ENCODE results near the gene HEPHL1.
A peak's percentile ranks its signal among the peaks of the same experiment; 100 is the strongest.
"Not testable (repeated sequence)": the region's sequence is repeated elsewhere in the genome, so short reads cannot be mapped to it uniquely, and the experiment has no call there.

Gene HEPHL1, protein sequence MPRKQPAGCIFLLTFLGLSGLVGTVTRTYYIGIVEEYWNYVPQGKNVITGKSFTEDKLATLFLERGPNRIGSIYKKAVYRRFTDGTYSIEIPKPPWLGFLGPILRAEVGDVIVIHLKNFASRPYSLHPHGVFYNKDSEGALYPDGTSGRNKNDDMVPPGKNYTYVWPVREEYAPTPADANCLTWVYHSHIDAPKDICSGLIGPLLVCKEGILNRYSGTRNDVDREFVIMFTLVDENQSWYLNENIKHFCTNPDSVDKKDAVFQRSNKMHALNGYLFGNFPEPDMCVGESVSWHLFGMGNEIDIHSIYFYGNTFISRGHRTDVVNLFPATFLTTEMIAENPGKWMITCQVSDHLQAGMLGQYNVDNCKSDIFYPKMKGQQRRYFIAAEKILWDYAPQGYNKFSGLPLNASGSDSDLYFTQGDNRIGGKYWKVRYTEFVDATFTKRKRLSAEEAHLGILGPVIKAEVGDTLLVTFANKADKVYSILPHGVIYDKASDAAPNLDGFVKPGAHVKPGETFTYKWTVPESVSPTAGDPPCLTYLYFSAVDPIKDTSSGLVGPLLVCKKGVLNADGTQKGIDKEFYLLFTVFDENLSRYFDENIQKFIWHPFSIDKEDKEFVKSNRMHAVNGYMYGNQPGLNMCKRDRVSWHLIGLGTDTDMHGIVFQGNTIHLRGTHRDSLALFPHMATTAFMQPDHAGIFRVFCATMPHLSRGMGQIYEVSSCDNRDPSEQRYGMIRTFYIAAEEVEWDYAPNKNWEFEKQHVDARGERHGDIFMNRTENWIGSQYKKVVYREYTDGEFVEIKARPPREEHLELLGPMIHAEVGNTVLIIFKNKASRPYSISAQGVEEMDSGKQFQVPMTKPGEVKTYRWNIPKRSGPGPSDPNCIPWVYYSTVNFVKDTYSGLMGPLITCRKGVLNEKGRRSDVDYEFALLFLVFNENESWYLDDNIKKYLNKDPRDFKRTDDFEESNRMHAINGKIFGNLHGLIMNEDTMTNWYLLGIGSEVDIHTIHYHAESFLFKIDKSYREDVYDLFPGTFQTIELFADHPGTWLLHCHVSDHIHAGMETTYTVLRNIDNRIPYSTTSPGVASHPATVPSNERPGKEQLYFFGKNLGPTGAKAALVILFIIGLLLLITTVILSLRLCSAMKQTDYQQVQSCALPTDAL

DNA sequence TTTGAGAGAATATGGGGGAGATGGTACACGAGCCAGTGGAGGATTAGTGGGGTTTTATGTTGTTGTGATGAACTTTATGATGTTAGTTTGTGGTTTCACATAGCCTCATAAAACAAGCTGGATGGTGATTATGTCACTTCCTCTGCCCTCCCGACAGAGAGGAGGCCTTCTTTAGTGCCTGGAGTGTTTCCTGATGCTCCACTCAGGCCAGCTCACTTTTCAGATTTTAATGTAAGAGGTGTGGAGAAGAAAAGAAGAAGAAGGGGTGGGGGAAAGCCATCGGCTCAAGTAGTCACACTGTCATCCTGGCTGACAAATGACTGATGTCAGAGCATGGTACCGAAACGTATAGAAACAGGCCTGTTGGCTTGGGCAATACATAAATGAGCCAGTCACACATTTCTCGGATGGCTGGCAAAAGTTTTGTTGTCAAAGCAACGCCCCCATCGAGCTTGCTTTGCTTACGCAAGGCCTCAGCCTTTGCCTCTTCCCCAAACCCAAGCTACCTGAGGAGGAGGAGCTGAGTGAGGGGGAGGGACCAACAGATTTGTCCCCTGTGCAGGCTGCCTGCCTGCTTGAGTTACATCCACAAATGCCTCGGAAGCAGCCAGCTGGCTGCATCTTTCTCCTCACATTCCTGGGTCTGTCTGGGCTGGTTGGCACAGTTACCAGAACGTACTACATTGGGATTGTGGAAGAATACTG, at the start of gene HEPHL1:
Gene HEPHL1, plus strand, starts transcription at position 578 of the 705 bp plus-strand sequence. Its CDS starts 15 bp downstream, at position 593.
- no peak for DNase-seq (ENCODE audit: low read depth)

- DNase-seq (ENCODE audit: low read depth), result no peak
Measured at GRCh38 chr11:93972790-93973189, 48.4 kb upstream of the HEPHL1 start.

DNA sequence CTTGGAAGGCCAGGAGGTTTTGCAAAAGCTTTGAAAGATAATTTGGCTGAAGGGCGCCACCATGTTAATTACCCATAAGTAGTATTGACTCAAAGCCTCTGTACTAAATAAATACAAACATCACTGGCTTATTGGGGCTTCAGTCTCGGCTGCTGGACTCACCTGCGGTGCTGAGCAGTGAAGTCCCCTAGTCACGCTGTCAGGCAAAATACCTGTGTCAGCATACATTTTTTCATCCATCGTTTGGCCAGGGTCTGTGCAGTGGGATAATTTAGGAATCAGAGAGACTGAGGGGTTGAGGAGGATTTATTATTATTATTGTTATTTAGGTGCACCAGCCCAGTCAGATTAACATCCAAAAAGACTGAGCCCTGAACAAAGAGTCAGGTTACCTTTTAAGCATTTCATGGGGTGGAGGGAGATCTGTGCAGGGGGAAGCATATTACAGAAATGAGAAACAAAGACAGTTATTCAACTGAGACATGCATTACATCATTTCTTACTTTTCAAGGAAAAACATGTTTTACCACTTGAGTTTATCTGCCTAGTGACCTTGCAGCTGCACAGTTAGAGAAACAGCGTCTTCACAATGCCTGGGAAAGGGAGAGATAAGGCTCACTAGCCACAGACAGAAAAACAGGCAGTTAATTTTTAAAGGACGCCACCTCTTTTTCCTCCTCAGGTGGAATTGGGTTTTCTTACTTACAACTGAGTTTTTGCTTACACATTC, 47.7 kb upstream of the HEPHL1 start:
- not testable (repeated sequence) for DNase-seq (ENCODE audit: low read depth)

GRCh38 chr11:93974759-93975158, 46.4 kb upstream of the HEPHL1 start:
- no peak for DNase-seq (ENCODE audit: low read depth)

GRCh38 chr11:93976577-93977254, 44.4 kb upstream of the HEPHL1 start:
- not testable (repeated sequence) for DNase-seq (ENCODE audit: low read depth)

DNA sequence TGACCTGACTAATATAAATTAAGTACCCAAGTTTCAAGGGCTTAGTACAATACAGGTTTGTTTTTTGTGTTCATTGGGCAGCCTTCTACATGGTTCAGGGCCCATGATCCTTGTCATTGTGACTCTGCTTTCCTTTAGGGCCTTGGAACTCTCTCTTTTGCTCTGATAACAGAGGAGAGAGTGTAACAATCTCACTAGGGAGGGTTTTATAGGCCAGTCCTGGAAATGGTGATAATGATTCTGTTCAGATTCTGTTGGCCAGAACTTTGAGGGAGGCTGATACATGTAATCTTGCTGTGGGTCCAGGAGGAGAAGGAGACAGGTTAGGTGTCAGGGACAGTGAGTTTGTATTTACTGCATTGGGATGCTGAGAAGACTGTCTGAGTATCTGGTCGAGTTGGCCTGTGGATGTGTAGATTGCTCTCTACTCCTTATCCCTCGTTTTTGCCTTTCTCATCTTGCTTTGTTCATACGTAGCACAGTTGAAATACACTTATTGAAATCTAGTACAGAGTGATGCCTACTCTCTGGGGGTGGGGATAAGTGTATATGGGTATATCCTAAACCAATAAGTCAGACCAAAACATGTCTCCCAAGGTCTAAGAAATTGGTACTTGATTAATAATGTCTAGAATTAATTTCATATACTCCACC, 37.5 kb upstream of the HEPHL1 start:
- DNase-seq (ENCODE audit: low read depth), result no peak

DNA sequence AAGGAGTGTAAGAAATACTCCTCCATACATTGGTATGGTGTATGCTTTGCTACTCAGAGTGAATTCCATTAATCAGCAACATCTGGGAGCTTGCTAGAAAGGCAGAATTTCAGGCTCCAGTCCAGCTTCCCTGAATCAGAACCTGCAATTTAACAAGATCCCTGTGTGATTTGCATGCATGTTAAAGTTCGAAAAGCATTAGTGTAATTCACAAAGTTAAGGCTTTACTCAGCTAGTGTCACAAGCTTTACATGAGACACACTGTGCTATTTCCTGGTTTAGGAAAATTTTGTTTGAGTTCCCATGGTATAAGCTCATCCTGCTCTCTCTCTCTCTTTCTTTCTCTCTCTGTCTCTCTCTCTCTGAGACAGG, 37.0 kb upstream of the HEPHL1 start:
- peak; percentile 34 for DNase-seq (ENCODE audit: low read depth)

- no peak for DNase-seq (ENCODE audit: low read depth)
Measured at GRCh38 chr11:93984936-93985335, 36.2 kb upstream of the HEPHL1 start.

- DNase-seq (ENCODE audit: low read depth), result no peak
Measured at GRCh38 chr11:93986716-93987115, 34.4 kb upstream of the HEPHL1 start.

DNA sequence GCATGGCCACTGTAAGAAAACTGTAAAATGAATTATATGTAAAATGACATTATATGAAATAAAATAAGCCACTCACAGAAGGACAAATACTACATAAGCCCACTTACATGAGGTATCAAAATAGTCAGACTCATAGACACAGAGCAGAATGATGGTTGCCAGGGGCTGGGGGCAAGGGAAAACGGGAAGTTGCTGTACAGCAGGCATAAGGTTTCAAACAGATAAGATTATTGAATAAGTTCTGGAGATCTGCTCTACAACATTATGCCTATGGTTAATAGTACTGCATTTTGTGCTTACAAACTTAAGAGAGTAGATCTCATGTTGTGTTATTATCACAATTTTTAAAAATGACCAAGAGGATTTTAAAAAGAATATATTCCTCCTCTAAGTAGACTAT, 32.7 kb upstream of the HEPHL1 start:
- no peak for DNase-seq (ENCODE audit: low read depth)

DNA sequence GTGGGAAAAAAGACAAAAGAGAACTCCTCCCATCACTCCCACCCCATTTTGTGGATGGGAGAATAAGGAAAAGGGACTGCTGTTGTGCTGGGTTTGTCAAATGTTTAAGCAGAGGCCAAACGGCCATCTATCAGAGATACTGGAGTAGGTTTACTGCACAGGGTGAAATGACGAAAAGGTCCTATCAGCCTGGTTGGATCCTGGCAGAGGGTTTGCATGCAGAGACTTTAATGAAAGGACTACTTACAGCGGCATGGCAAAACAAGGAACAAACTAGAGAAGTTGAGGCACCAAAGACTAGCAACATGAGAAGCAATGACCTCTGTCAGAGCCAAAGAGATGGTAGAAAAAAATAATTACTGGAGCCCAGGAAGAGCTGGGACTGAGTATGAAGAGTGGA, 32.2 kb upstream of the HEPHL1 start:
- no peak for DNase-seq (ENCODE audit: low read depth)

DNA sequence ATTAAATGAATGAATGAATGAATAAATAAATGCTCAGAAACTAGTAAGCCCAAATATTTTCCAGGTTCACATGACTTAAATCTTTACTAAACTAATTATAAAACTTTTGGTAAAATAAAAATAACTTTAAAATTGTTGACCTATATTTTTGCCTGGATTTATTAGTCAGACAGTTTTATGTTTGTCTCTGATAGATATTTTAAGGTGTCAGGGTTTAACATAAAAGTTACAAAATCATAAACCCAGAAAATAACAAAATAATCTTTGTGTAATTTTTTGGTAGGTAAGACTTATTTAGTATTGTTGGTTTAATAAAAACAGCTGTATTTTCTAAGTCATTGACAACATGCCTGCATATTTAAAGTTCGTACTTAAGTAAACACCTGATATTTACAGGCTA, 27.4 kb upstream of the HEPHL1 start:
- DNase-seq (ENCODE audit: low read depth), result no peak

- DNase-seq (ENCODE audit: low read depth), result no peak
Measured at GRCh38 chr11:93997741-93998140, 23.4 kb upstream of the HEPHL1 start.

GRCh38 chr11:94000659-94001058, 20.5 kb upstream of the HEPHL1 start:
- no peak for DNase-seq (ENCODE audit: low read depth)

DNA sequence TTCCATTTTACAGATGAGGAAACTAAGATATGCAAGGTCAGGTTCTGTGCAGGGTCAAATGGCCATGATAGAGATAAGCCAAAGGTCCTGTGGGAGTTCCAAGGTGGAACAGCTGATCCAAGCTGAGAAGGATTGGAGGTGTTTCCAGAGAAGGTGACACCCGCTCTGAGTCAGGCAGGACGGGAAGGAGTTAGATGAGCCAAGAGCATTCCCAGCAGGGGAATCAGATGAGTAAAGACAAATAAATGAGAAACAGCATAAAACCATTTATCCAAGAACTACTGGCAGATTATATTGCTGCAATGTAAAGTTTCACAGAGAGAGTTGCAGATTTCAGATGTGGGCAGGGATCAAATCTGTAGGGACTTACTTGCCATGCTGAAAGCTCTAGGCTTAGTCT, 18.9 kb upstream of the HEPHL1 start:
- peak; percentile 9 for DNase-seq (ENCODE audit: low read depth)

- DNase-seq (ENCODE audit: low read depth), result no peak
Measured at GRCh38 chr11:94007426-94007825, 13.7 kb upstream of the HEPHL1 start.

- no peak for DNase-seq (ENCODE audit: low read depth)
Measured at GRCh38 chr11:94007906-94008305, 13.2 kb upstream of the HEPHL1 start.

- no peak for DNase-seq (ENCODE audit: low read depth)
Measured at GRCh38 chr11:94010136-94010535, 11.0 kb upstream of the HEPHL1 start.

GRCh38 chr11:94011478-94011877, 9.7 kb upstream of the HEPHL1 start:
- no peak for DNase-seq (ENCODE audit: low read depth)

- no peak for DNase-seq (ENCODE audit: low read depth)
Measured at GRCh38 chr11:94017446-94017845, 3.7 kb upstream of the HEPHL1 start.

All from fibroblast of the conjunctiva (primary cell).